ENCODE results near the gene PGAM5. TPM values are rescaled to one million over a fixed set of nuclear protein-coding genes. Genes with fewer than 3 reads are reported as not detected.

Gene PGAM5
- 11.7 and 13.8 TPM in 2 replicates for total RNA-seq (2013; cell fraction: nucleolus; rRNA removed)
- 71.2 and 81.8 TPM in 2 replicates for total RNA-seq (2014; rRNA removed)
- total RNA-seq (2014; rRNA removed; fragmentation: Illumina TruSeq; extraction: Trizol), result 47.6 and 55.7 TPM in 2 replicates
- 79.7 and 90.9 TPM in 2 replicates for total RNA-seq (2021)
- 13.7 TPM for polyA plus RNA-seq (2011; ENCODE audit: low read depth)
- polyA plus RNA-seq (2011; rRNA removed), result 16.2 and 27.7 TPM in 2 replicates
- 37.0 and 60.9 TPM in 2 replicates for polyA plus RNA-seq (2011; cell fraction: cytosol; rRNA removed)
- 21.7 and 34.5 TPM in 2 replicates for polyA plus RNA-seq (2011; cell fraction: nucleus; rRNA removed)
- polyA plus RNA-seq (2012), result 23.3 and 33.4 TPM in 2 replicates
- polyA plus RNA-seq (2014; fragmentation: Illumina TruSeq; extraction: Trizol), result 16.5 and 44.3 TPM in 2 replicates
- 10 to 100 TPM in 1 of 2 experiments, 1 to 10 TPM in 1; 9.6 to 16.4 TPM for polyA plus RNA-seq (2014; fragmentation: Nextera tagmentation; extraction: Ambion mirVana)
- 66.9 and 68.4 TPM in 2 replicates for polyA plus RNA-seq (2014; rRNA removed)
- polyA plus RNA-seq (2016; fragmentation: Nextera tagmentation; extraction: Ambion mirVana), result 10 to 100 TPM in 1 of 2 experiments, 1 to 10 TPM in 1; 8.2 to 46.3 TPM
- 44.8 and 87.5 TPM in 2 replicates for polyA minus RNA-seq (2011; rRNA and poly(A)+ RNA removed)
- polyA minus RNA-seq (2011; cell fraction: cytosol; rRNA and poly(A)+ RNA removed), result 35.5 and 42.9 TPM in 2 replicates
- polyA minus RNA-seq (2011; cell fraction: nucleus; rRNA and poly(A)+ RNA removed), result 12.3 and 23.3 TPM in 2 replicates
- percentile 63 among the genes with signal in this experiment for Bru-seq, nascent RNA
- percentile 87 among the genes with signal in this experiment for BruChase-seq, experiment 1, labeled RNA remaining after a 6-hour chase
- BruChase-seq, experiment 2, labeled RNA remaining after a 2-hour chase, result percentile 85 among the genes with signal in this experiment
- long read RNA-seq, experiment 1, partial matches to known transcripts, result 0 of 3 reads
- long read RNA-seq, experiment 1, other reads (novel, unspliced or antisense), result 3 of 3 reads
- long read RNA-seq, experiment 2, partial matches to known transcripts, result 0 of 4 reads
- long read RNA-seq, experiment 2, other reads (novel, unspliced or antisense), result 4 of 4 reads

DNA sequence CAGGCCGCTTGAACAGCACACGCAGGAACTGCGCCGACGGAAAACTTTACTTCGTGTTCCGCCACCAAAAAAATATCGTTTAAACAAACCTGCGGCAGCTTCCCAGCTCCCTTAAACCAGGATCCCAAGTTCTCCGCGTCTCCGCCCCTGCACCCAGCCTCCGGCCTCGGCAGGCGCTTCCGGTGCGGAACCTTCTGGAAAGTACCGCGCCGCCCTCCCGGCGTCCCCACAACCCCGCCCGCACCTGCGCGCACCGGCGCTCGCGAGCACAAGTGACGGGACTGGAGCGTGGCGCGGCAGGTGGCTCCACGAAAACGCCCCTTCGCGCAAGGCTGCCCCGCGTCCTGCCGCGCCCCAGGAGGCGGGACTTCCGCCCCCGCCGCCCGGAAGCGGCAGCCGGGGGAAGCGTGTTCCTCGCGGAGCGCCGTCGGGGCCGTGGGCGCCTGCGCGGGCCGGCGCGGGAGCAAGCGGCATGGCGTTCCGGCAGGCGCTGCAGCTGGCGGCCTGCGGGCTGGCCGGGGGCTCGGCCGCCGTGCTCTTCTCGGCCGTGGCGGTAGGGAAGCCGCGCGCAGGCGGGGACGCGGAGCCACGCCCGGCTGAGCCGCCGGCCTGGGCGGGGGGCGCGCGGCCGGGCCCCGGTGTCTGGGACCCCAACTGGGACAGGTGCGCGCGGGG lies at the start of gene PGAM5:
TSS of gene PGAM5 (plus strand) at position 438 of the 675 bp plus-strand sequence. CDS start at position 473, 35 bp downstream.
- no peaks in the 10 kb centered on the region; the same call in 1 of the 2 replicates for H4K20me1 ChIP-seq (ENCODE audit: control insufficient read depth, insufficient read depth)
- DNase-seq (ENCODE audit: low read depth, low spot score) (peak; percentile 74), ATAC-seq (peak; percentile 95), FAIRE-seq (peak; percentile 88)
- peak within 1 kb of the TSS; percentile 97 for H3K9ac ChIP-seq (ENCODE audit: control insufficient read depth, insufficient read depth, low read length)
- peak within 1 kb of the TSS; percentile 95 for H3K4me3 ChIP-seq
- peaks cover 51% of the 10 kb centered on the region for H3K79me2 ChIP-seq (ENCODE audit: control insufficient read depth, insufficient read depth, low read length)
- ChIA-PET RAD21 (ENCODE audit: unreplicated experiment) (no interaction called here), POLR2A (interaction anchor here (0.6 to 1.4 kb wide), 3 partner anchors 25 to 820 kb away, joined by 3 to 6 read pairs (median 3); no protein-coding TSS in a partner anchor), CTCF (interaction anchor here (0.6 kb wide), 1 partner anchor 1259 kb away, joined by 4 read pairs; no protein-coding TSS in a partner anchor), SMC1A (ENCODE audit: uncharacterized antibody, unreplicated experiment) (interaction anchor here (0.6 to 2.0 kb wide), 2 partner anchors 16 to 109 kb away, joined by 3 to 4 read pairs; no protein-coding TSS in a partner anchor)
- H3K4me1 ChIP-seq (ENCODE audit: control insufficient read depth, insufficient read depth, low read length), result no peaks in the 10 kb centered on the region; the same call in 1 of the 2 replicates
- H3K4me2 ChIP-seq (ENCODE audit: control insufficient read depth, insufficient read depth), result peak within 1 kb of the TSS; percentile 64
- H3K9me3 ChIP-seq (replicated peaks; ENCODE audit: control insufficient read depth, insufficient read depth, low read length), result no peaks in the 10 kb centered on the region
- WGBS (ENCODE audit: insufficient coverage, insufficient replicate concordance, low lambda C conversion rate, missing lambda C conversion rate), result under 1% methylated on average over 87 of the region's 94 CpGs
- intact Hi-C loops (cut with micrococcal nuclease; ENCODE audit: unreplicated experiment) (loop anchor here (1.0 kb wide), 1 partner anchor 23 kb away; the partner anchor contains the start of genes POLE and PXMP2), in situ Hi-C loops (cut with MboI) (no loop called here)
- H3K27ac ChIP-seq (ENCODE audit: control insufficient read depth, insufficient read depth), result peak within 1 kb of the TSS; percentile 97
- H3K27me3 ChIP-seq (replicated peaks in 1 of 2; ENCODE audit: control insufficient read depth in 2 of 2, insufficient read depth in 2 of 2, low read length in 1 of 2), result no peaks in the 10 kb centered on the region
- H2AFZ ChIP-seq (ENCODE audit: control insufficient read depth, low read depth, low read length), result peak within 1 kb of the TSS; percentile 77
- no TSS peak for BruUV-seq (replicated peaks)
- peaks cover 5 to 9% of the 10 kb centered on the region in 2 experiments for H3K36me3 ChIP-seq (ENCODE audit: control insufficient read depth in 2 of 2, insufficient read depth in 2 of 2, low read length in 1 of 2)
- TF ChIP-seq SUPT20H (IDR thresholded peaks at IDR 0.05; ENCODE audit: borderline replicate concordance, control insufficient read depth, low read depth, low read length) (no peak), POLR2AphosphoS5 (IDR thresholded peaks at IDR 0.05; ENCODE audit: low read length) (peak; percentile 90), RB1 (IDR thresholded peaks at IDR 0.05; ENCODE audit: borderline replicate concordance) (peak; percentile 46; the same call in 1 of the 2 replicates), EP300 (IDR thresholded peaks at IDR 0.05; ENCODE audit: borderline replicate concordance in 1 of 2, control insufficient read depth in 1 of 2, low read depth in 2 of 2, low read length in 2 of 2) (peak; percentile 39 to 68; a peak in 2 of 4 replicates), SMAD5 (IDR thresholded peaks at IDR 0.05; ENCODE audit: low read depth) (peak; percentile 24; the same call in 1 of the 2 replicates), IKZF1 (conservative IDR thresholded peaks at IDR 0.05) (peak; percentile 95), SRF (IDR thresholded peaks at IDR 0.05; ENCODE audit: low read depth in 2 of 2, low read length in 2 of 2) (0 out of 4 replicates have a peak, but pooled peaks of 1 of the 2 experiments have one; percentile 8), IKZF2 (IDR thresholded peaks at IDR 0.05) (peak; percentile 78 to 80; a peak in 3 of 4 replicates), RUNX3 (IDR thresholded peaks at IDR 0.05; ENCODE audit: low read length) (peak; percentile 71), ETV6 (conservative IDR thresholded peaks at IDR 0.05 in 1 of 2, IDR thresholded peaks at IDR 0.05 in 1 of 2; ENCODE audit: borderline replicate concordance in 1 of 2, low read depth in 1 of 2) (peak in 1 of 2 experiments; percentile 19; a peak in 1 of 4 replicates), MXI1 (IDR thresholded peaks at IDR 0.05; ENCODE audit: low read depth, low read length) (peak; percentile 97), EGR1 (IDR thresholded peaks at IDR 0.05; ENCODE audit: borderline replicate concordance in 1 of 2, low read depth in 2 of 2, low read length in 2 of 2) (peak; percentile 61 to 64; a peak in 2 of 3 replicates)
- TF ChIP-seq, protein P1, sequence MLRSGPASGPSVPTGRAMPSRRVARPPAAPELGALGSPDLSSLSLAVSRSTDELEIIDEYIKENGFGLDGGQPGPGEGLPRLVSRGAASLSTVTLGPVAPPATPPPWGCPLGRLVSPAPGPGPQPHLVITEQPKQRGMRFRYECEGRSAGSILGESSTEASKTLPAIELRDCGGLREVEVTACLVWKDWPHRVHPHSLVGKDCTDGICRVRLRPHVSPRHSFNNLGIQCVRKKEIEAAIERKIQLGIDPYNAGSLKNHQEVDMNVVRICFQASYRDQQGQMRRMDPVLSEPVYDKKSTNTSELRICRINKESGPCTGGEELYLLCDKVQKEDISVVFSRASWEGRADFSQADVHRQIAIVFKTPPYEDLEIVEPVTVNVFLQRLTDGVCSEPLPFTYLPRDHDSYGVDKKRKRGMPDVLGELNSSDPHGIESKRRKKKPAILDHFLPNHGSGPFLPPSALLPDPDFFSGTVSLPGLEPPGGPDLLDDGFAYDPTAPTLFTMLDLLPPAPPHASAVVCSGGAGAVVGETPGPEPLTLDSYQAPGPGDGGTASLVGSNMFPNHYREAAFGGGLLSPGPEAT (IDR thresholded peaks at IDR 0.05; ENCODE audit: low read depth), result peak; percentile 94
- TF ChIP-seq, protein P2, sequence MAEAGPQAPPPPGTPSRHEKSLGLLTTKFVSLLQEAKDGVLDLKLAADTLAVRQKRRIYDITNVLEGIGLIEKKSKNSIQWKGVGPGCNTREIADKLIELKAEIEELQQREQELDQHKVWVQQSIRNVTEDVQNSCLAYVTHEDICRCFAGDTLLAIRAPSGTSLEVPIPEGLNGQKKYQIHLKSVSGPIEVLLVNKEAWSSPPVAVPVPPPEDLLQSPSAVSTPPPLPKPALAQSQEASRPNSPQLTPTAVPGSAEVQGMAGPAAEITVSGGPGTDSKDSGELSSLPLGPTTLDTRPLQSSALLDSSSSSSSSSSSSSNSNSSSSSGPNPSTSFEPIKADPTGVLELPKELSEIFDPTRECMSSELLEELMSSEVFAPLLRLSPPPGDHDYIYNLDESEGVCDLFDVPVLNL (IDR thresholded peaks at IDR 0.05; ENCODE audit: low read depth, low read length), result peak; percentile 53

Measured in GM12878 (cell line).